Ovary (tissue), 3 donors: ENCODE measurements around the gene RHBDL2.

Source experiments
- POLR2A ChIP-seq: fragments of 450-650 bp; IDR thresholded peaks from one replicate; pipeline ENCODE4 v1.6.1; 2017; ENCODE audit warnings: antibody characterized with exemption, mild to moderate bottlenecking, moderate library complexity
- TF ChIP-seq, protein P1 (sequence below), 3 donors: fragments of 450-650 bp in 2 of 3; fragments of 200-600 bp in 1 of 3; IDR thresholded peaks; one replicate each; pipeline versions ENCODE4 v1.5.1 to v1.8.0; 2016 to 2022; ENCODE audit warnings: antibody characterized with exemption in 3 of 3, mild to moderate bottlenecking in 1 of 3
- donor health status: DM: no; HTN: no; CAD: no.

DNA sequence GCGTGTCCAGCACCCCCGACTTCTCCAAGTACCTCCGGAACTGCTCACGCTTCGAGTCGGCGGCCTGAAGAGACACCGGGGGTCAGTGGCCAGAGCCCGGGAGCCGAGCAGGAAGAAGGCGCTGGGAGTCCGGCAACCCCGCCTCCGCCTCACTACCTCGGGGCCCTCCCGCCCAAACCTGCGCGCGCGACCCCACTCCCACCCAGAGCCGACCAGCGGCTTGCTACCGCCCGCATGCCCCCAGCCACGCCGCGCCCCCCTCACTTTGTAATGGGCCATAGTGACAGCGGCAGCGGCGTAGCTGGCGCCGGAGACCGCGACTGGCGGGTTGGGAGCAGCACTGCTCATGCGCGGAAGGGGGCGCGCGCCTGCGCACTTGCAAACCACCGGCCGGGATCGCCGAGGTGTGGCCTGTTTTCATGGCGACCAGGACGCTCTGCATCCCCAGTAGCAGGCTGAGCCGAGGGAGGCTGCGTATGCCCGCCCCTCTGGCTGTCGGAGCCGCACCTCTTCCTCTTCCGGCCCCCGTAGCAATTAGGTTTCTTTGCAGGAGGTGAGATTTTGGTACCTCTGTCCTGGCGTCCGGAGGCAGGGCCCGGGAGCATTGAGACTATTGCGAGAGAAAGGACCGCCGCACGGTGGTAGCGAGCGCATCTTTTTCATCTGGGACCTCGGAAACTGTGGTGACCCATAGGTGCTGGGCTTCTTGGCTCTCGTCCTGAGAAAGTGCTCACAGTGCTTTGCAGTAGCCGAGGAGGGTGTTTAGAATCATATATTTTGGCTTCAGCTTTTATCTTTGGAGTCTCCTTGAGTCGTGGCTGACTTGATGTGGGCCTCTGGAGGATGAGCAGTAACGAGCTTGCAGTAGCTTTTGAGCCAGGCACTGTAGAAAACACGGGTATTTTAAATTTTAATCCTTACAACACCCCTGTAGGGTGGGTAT lies 68.3 kb downstream of the RHBDL2 start, which contains the start of gene MYCBP:
- TF ChIP-seq, protein P1, sequence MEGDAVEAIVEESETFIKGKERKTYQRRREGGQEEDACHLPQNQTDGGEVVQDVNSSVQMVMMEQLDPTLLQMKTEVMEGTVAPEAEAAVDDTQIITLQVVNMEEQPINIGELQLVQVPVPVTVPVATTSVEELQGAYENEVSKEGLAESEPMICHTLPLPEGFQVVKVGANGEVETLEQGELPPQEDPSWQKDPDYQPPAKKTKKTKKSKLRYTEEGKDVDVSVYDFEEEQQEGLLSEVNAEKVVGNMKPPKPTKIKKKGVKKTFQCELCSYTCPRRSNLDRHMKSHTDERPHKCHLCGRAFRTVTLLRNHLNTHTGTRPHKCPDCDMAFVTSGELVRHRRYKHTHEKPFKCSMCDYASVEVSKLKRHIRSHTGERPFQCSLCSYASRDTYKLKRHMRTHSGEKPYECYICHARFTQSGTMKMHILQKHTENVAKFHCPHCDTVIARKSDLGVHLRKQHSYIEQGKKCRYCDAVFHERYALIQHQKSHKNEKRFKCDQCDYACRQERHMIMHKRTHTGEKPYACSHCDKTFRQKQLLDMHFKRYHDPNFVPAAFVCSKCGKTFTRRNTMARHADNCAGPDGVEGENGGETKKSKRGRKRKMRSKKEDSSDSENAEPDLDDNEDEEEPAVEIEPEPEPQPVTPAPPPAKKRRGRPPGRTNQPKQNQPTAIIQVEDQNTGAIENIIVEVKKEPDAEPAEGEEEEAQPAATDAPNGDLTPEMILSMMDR (IDR thresholded peaks at IDR 0.05): peak in 2 of 3 donors; percentile 10 to 51
- no peak for TF ChIP-seq POLR2A
